ENCODE results near the gene SCAMP3. TPM values are rescaled to one million over a fixed set of nuclear protein-coding genes. Genes with fewer than 3 reads are reported as not detected.
"Not testable (repeated sequence)": the region's sequence is repeated elsewhere in the genome, so short reads cannot be mapped to it uniquely, and the experiment has no call there.

The SCAMP3 gene
- 82.1 TPM for polyA plus RNA-seq (2013, experiment 1 of 2; ENCODE audit: insufficient read length)
- 55.6 TPM for polyA plus RNA-seq (2013, experiment 2 of 2; ENCODE audit: insufficient read length)

GRCh38 chr1:155261852-155262673 is at the start of gene SCAMP3:
TSS of gene SCAMP3 (minus strand) at chr1:155262360. CDS start at chr1:155262151, 209 bp downstream.
- DNase-seq = peak; percentile 99

GRCh38 chr1:155309423-155310021 is 47.4 kb upstream of the SCAMP3 start:
- peak; percentile 40 for DNase-seq

- DNase-seq = peak; percentile 99
These were observed 46.6 kb upstream of the SCAMP3 start, which contains the start of gene FDPS for GRCh38 chr1:155308493-155309422. TSS of gene FDPS (plus strand) at chr1:155308866. CDS start at chr1:155309790, 924 bp downstream.

- peak; percentile 61 for DNase-seq
These were observed 45.1 kb upstream of the SCAMP3 start for GRCh38 chr1:155307247-155307740.

- peak; percentile 67 for DNase-seq
These were observed 43.8 kb upstream of the SCAMP3 start for GRCh38 chr1:155305881-155306391.

GRCh38 chr1:155304558-155305063 is 42.5 kb upstream of the SCAMP3 start:
- no peak for DNase-seq

GRCh38 chr1:155301342-155301841 is 39.2 kb upstream of the SCAMP3 start, which contains the start of gene PKLR:
TSS of gene PKLR (minus strand) at chr1:155301438. CDS start at chr1:155301395, 43 bp downstream.
- DNase-seq = no peak

- DNase-seq = no peak
These were observed 38.6 kb upstream of the SCAMP3 start for GRCh38 chr1:155300553-155301329.

GRCh38 chr1:155300024-155300423 is 37.9 kb upstream of the SCAMP3 start:
- no peak for DNase-seq

GRCh38 chr1:155297384-155297783 is 35.2 kb upstream of the SCAMP3 start:
- no peak for DNase-seq

GRCh38 chr1:155296661-155297060 is 34.5 kb upstream of the SCAMP3 start:
- DNase-seq = no peak

GRCh38 chr1:155295942-155296267 is 33.7 kb upstream of the SCAMP3 start:
- no peak for DNase-seq

- DNase-seq = no peak
These were observed 33.2 kb upstream of the SCAMP3 start for GRCh38 chr1:155295183-155295941.

- DNase-seq = no peak
These were observed 32.5 kb upstream of the SCAMP3 start for GRCh38 chr1:155294520-155295182.

- no peak for DNase-seq
These were observed 31.1 kb upstream of the SCAMP3 start for GRCh38 chr1:155293086-155293749.

GRCh38 chr1:155291006-155291405 is 28.8 kb upstream of the SCAMP3 start:
- DNase-seq = not testable (repeated sequence)

- no peak for DNase-seq
These were observed 25.9 kb upstream of the SCAMP3 start for GRCh38 chr1:155287987-155288543.

GRCh38 chr1:155286544-155286943 is 24.4 kb upstream of the SCAMP3 start:
- DNase-seq = no peak

GRCh38 chr1:155285631-155286044 is 23.5 kb upstream of the SCAMP3 start:
- no peak for DNase-seq
